ENCODE data around the gene ATP9A. TPM values are rescaled to one million over a fixed set of nuclear protein-coding genes. Genes with fewer than 3 reads are reported as not detected.
"Not testable (repeated sequence)": the region's sequence is repeated elsewhere in the genome, so short reads cannot be mapped to it uniquely, and the experiment has no call there.

Gene ATP9A
- total RNA-seq, 1 donor from 2014 or later, result 24.6 TPM

DNA sequence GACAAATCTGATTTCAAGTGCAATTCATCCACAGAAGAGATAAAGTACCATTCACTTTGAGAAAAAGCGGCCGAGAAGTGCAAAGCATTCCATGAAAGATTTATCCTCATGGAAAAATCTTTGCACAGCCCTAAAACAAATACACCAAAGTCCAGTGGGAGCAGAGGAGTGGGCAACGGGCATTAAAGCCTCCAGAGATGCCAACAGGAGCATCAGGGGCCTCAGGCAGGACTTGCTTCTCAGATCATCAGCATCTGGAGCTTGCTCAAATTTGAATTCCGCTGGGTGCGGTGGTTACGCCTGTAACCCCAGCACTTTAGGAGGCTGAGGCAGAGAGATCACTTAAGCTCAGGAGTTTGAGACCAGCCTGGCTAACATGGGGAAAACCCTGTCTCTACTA lies 115.0 kb downstream of the ATP9A start:
- DNase-seq, result no peak

DNA sequence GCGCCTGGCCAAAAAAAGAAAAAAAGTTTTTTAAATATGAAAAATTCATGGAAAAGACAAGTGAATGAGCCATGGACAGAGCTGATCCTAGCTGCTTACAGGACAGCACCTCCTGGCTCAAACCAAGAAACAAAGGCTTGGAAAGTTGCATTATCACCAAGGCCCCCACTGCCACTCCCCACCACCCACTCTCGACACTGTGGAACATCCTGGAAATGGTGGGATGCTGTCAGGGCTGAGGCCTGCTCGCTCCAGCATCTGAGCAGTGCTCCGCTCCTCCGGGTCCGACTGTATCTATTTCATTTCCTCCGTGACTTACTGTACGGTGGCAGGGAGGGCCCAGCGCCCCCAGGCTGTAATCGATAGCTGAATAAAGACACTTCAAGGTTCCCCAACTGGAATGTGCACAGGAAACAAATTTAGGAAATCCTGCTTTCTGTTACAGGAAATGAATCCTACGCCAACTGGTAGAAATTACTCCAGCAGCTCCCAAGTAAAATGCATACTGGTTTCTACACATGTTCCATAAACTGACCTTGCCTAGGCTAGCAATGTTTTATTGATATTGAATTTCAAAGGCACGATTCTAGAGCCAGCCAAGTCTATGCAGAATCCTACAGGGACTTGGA lies 116.2 kb downstream of the ATP9A start:
- no peak for DNase-seq

DNA sequence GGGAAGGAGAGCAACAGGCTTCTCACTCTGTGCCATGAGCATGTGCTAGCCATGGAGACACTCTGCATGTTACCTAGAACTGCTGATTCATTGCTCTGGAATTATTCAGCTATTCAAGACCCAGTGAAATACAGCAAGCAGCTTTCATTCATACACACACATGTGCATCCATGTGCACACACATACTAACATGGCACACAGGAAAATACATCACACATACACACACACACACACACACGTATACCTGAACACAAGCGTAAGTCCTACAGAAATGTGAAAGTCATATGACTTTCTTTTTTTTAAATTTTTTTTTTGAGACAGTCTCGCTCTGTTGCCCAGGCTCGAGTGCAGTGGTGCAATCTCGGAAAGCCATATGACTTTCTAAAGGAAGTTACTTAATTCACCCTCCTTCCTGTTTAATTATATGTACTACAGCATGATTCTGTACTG lies 117.5 kb downstream of the ATP9A start:
- DNase-seq, result no peak

DNA sequence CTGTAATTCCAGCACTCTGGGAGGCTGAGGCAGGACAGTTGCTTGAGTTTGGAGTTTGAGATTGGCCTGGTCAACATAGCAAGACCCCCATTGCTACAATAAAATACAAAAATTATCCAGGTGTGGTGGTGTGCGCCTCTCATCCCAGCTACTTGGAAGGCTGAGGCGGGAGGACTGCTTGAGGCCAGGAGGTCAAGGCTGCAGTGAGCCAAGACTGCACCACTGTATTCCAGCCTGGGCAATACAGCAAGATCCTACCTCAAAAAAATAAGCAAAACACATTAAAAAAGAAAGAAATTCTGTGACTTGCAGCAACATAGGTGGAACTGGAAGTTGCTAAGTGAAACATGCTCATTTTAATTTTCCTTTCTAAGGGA lies 119.6 kb downstream of the ATP9A start:
- no peak for DNase-seq

DNA sequence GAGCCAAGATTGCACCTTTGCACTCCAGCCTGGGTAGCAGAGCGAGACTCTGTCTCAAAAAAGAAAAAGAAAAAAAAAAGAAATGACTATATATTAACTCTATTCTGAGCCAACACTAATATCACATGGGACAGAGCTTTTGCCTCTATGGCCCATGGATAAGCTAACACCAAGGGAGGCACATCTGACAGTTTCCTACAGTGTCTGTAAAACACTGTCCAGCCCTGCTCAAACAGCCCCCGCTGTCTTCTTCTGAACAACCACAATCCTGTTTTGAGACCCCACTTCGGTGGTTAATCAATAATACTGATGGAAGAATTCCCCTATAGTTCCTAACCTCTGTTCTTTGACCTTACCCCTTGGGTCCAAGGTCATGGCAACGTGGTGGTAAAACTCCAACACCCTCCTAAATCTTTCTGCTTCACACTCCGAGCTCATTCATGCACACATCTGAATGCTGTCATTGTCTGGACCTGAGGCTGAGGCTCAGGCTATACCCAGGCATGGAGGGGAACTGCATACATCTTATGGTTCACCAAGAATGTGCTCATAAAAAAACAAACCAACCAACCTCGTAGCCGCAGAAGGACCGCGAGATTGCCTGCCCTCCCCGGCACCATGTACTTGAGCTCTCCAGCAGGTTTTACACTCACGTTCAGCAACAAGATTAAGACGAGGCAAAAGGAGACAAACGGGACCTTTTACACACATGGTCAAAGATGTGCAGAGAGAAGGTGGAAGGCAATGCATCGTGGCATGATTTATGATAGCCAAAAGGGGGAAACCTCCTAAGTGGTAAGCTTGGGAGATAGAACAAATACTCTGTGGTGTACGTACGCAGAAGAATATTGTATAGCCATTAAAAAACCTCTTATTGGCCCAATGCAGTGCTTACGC lies 120.3 kb downstream of the ATP9A start:
- DNase-seq, result no peak

DNA sequence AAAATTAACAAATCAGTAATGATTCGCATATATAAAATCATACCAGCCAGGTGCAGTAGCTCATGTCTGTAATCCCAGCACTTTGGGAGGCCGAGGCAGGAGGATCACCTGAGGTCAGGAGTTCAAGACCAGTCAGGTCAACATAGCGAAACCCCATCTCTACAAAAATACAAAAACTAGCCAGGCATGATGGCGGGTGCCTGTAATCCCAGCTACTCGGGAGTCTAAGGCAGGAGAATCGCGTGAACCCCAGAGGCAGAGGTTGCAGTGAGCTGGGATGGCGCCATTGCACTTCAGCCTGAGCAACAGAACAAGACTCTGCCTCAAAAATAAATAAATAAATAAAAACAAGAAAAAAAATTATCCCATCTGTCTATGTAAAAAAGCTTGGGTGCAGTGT lies 124.4 kb downstream of the ATP9A start:
- DNase-seq, result not testable (repeated sequence)

DNA sequence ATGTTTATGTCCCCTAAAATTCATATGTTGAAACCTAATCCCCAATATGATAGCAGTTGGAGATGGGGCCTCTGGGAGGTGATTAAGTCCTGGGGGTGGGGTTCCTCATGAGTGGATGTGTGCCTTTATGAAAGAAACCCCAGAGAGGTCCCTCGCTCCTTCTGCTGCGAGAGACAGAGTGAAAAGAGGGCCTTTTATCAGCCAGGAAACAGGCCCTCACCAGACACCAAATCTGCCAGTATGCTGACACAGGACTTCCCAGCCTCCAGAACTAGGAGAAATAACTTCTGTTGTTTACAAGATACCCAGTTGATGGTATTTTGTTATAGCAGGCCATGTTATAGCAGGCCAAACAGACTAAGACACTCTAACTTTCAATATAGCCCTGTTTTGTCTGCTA lies 124.8 kb downstream of the ATP9A start:
- DNase-seq, result no peak

DNA sequence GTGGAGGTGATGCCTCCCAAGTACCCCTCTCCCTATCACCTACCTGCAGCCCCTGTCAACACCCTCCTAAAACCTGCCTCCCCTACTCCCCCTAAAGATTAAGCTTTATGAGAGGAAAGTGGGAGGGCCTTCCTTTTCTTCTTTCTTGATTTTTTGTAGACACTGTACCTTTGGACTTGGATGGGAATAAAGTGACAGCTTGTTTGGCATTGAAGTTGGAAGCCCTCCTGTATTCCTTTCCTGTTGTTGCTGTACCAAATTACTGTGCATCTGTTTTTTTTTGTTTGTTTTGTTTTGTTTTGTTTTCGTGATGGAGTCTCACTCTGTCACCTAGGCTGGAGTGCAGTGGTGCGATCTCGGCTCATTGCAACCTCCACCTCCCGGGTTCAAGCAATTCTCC lies 126.3 kb downstream of the ATP9A start:
- no peak for DNase-seq

DNA sequence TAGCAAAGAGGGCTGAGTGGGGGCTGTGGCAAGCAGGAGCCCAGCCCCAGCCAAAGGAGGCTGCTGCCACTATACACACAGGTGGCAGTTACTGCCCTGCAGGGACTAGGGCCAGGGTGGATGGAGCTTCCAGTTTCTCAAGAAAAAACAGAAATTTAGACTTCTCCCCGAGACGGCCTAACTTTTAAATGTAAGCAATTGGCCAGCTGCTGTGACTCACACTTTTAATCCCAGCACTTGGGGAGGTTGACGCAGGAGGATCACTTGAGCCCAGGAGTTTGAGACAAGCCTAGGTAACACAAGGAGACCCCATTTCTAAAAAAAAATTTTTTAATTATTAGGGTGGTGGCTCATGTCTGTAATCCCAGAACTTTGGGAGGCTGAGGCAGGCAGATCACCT lies 127.4 kb downstream of the ATP9A start:
- no peak for DNase-seq

DNA sequence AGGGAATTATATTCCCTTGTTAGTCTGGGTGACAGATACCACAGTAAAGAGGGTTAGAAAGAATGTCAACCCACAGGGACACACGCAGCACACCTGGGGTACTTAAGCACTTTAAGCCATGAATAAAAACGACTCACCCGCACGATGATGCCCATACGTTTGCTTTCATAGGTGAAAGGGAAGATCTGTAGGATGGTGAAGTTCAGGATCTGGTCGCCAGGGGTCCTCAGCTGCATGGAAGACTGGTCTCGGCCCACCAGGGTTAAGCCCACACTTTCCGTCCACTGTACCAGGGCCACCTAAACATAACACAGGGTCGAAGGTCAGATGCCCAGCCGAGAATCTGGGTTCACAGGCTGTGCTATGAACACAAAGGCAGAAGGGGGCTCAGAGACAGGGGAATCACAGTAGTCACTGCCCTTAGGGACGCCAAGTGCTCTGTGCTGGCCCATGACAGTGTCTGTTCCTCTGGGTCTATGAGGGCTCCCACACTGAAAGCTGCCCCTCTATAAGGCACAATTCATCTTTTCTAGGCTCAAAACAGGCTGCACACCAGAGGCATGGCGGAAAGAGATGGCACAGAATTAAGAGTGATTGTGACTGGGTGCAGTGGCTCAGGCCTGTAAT lies 128.9 kb downstream of the ATP9A start:
- no peak for DNase-seq

DNA sequence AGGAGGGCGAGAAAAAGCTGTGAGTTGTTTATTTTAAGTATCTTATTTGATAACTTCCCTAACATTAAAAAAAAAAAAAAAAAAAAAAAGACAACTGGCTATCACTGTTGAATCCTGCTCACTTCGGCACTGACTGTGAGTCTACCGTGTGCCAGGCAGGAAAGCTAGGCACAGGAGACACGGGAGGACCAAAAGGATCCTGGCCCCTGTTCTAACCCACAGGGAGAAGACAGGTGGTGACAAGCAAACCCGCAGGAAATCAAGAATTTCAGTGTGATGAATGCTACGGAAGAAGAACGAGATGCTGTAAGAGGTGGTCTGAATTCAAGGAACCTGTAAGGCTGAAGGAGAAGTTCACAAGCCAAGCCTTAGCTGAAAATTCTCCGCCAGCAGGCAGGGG lies 130.9 kb downstream of the ATP9A start:
- DNase-seq, result no peak

DNA sequence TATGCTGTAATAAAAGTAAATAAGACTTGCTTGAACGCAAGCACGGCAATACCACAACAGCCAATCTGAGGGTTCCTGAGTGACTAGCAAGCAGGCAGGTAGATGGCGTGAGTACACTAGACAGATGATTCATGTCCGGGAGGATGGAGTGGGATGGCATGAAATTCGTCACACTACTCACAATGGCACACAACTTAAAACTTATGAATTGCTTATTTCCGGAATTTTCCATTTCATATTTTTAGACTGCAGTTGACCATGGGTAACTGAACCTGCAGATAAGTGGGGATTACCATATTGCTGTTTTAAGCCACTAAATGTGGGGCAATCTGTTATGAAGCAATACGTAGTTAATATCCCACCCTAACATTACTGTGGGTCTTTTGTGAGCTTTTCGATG lies 132.1 kb downstream of the ATP9A start:
- DNase-seq, result no peak

DNA sequence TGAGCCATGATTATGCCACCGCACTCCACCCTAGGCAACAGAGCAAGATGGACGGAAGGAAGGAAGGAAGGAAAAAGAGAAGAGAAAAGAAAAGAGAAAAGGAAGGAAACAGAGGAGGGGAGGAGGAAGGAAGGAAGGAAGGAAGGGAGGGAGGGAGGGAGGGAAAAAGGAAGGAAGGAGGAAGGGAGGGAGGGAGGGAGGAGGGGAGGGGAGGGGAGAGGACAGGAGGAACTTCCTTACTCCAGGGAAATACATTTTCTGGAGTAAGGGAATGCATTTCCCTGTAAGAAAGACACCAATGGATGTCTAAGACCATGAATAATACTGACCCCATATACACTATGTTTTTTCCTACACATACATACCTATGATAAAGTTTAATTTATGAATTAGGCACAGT lies 132.5 kb downstream of the ATP9A start:
- DNase-seq, result no peak

DNA sequence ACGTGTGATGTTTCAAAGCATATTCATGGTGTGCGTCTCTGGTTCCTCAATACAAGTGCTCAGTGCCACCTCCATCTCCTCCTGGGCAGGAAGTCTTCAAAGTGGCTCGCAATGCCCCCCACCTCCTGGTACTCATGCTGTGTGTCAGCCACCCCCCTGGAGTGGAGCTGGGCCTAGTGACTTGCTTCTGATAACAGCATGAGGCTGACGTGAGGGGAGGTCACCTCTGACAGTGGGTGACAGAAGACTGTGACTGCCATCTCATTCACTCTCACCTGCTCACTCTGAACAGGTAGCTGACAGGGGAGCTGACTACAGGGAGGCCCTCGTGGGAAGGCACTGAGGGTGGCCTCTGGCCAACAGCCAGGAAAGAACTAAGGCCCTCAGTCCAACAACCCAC lies 133.3 kb downstream of the ATP9A start:
- DNase-seq, result no peak

DNA sequence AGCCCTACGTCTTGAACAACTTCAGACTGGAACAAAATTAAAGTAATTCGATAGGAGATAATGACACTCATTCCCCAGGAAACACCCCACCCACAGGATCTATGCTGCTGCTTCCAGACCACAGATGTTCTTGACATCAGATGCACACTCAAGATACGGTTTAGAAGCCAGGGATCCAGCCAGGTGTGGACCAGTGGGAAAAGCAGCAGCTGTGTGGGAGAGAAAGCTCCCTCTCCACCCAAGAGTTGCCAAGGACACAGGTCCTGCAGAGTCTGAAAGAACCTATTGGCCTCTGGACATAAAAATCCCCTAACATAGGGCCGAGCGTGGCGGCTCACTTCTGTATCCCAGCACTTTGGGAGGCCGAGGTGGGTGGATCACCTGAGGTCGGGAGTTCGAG lies 133.9 kb downstream of the ATP9A start:
- DNase-seq, result no peak

DNA sequence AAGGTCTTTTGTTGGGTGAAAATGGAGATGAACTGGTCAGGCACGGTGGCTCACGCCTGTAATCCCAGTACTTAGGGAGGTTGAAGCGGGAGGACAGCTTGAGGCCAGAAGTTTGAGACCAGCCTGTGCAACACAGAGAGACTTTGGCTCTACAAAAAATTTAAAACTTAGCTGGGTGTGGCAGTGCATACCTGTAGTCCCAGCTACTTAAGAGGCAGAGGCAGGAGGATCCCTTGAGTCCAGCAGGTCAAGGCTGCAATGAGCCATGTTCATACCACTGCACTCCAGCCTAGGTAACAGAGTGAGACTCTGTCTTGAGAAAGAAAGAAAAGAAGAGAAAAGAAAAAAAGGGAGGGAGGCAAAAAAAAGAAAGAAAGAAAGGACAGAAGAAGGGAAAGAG lies 134.8 kb downstream of the ATP9A start:
- DNase-seq, result no peak

DNA sequence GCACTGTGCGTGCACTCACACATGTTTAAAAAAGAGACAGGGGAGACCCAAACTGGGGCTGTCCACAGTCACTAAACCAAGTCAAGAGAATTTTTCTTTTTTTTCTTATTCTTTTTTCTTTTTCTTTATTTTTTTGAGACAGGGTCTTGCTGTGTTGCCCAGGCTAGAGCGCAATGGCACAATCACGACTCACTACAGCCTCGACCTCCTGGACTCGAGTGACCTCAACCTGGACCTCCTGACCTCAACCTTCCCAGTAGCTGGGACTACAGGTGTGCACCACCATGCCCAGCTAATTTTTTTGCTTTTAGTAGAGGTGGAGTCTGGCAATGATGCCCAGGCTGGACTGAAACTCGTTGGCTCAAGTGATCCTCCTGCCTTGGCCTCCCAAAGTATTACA lies 136.2 kb downstream of the ATP9A start:
- no peak for DNase-seq

DNA sequence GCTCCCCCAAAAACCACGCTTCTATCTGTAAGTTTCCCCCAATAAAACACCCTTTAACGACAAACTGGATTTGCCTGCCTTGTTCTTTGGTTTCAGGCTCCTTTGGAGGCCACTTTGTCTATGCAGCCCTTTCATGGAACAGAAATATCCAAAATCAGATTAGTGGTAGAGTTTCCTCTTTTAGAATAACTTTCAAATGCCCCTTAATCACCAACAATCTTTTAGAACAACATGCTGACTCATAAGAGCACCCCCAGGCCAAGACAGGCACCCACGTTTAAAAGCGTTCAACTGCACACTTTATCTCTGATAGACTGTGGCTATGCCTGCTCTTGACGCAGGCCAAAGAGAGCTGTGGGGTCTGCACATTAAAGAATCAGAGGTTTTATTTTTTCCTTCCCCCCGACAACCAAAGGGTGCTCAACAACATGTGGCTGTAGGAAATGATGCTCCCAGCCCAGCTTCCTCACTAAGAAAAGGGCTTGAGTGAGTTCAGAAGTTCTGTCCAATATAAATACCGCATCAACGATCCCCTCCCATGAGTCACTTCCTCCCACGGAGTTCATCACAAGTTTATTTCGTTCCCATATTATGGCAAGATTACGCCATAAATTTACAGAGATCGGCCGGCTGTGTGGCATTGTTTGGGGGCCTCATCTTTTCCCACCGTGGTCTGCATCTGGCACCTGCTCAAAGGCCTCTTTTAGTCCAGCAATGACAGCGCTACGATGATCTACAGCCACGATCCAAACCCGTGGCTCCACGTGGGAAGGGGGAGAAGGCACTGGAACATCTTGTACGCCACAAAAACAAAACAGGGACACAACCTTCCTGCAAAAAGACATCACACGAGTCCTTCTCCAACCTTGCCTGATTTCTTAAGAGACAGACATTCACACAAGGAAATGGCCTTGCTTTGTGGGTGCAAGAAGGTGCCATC lies 136.9 kb downstream of the ATP9A start:
- DNase-seq, result peak; percentile 89

DNA sequence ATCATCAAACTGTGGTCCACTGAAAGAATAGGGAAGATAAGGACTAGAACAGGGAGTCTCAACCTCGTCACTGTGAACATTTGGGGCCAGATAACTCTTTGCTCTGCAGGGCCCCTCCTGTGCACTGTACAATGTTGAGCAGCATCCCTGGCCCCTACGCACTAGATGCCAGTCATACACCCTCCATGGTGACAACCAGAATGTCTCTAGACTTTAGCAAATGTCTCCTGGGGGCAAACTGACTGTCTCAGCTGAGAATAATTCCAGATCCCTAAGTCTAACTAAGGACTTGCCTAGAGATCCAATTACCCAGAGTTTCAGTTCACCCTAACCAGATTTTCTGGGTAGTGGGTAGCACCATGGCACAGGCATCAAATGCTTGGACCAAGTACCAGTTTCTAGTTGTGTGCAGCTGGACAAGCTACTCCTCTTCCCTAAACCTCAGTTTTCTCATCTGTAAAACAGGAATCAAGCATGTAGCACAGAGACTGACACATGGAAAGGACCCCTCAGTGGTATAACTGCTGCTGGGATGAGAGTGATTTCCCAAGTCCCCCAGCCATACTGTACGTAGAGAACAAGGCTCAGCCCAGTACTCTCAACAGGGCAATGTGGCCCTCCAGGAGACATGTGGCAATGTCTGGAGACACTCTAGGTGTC lies 138.7 kb downstream of the ATP9A start:
- no peak for DNase-seq

DNA sequence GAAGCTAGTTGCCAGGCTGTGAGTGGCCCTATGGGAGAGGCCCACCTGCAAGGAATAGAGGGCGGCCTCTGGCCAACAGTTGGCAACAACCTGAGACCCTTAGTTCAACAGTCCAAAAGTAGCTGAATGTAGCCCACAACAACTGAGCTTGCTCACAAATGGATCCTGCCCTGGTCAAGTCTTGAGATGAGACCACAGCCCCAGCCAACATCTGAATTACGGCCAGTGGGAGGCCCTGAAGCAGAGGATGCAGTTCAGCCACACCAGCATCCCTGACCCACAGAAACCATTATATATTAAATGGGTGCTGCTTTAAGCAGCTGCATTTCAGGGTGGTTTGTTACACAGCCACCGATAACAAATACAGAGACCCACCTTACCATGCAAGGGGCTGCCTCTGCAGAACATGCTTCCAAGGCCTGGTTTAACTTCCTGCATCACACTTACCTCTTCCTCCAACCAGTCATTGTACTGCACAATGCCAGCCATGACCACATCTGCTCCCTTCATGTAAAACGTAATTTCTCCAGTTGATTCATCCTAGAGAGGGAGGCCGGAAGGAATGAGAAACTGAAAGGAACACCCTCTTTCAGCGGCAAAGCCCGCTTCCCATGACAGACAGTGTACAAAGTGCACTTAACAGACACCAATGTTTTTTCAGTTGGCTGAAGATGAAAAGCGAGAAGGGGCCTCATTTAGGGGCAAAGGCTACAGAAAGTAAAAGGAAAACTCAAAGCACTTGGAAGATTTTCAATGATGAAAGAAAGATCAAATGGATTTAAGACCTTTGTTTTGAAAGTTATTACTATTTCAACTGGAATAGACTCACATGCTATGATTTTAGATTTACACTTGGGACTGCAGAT lies 139.4 kb downstream of the ATP9A start:
- no peak for DNase-seq

DNA sequence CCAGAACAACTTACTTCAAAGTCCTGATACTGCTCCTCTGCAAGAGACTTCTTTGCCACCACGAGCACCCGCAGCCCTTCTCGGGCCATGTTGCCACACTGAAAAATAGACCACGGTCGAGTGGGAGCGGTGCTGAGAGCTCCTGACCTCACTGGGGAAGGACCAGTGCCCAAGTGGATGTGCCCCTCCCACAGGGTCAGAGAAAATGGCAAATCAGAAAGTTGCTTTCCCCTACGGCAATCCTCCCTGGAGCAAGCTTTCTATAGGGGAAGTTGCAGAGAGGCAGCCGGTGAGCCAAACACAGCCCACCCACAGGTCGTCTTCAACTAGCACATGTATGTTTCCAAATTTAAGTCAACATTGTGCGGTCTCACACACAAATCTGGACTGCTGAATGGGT lies 140.6 kb downstream of the ATP9A start:
- DNase-seq, result no peak

All from skin of body (tissue), 2 donors.